Activated CD8-positive, alpha-beta T cell treated with anti-CD3 and anti-CD28 coated beads for 36 hours (primary cell): ENCODE measurements around the gene RBM47. TPM values are rescaled to one million over a fixed set of nuclear protein-coding genes. Genes with fewer than 3 reads are reported as not detected.

ENCODE experiments used
- ATAC-seq: fragments of 200-7000 bp; cut with Tn5 transposase; one replicate; pipeline ENCODE4 v1.10.0; 2021; ENCODE audit warnings: mild to moderate bottlenecking, moderate library complexity
- CTCF ChIA-PET: fragments of 350-600 bp; sonication (Branson Sonifier 250); formaldehyde crosslinking; loops from one replicate; lab custom pipeline; 2021; ENCODE audit warnings: antibody characterized with exemption; lab: Charles Lee
- POLR2A ChIA-PET: fragments of 350-600 bp; sonication (Branson Sonifier 250); formaldehyde crosslinking; loops from one replicate; lab custom pipeline; 2021; ENCODE audit warnings: antibody characterized with exemption; lab: Charles Lee
- DNase-seq: peaks from one replicate; pipeline ENCODE4 v3.0.0-alpha.2; 2020
- H3K27ac Mint-ChIP-seq: one replicate; pipeline ENCODE4 v1.8.0; 2021; ENCODE audit warnings: mild to moderate bottlenecking, mixed read lengths
- H3K27me3 Mint-ChIP-seq: one replicate; pipeline ENCODE4 v1.8.0; 2021; ENCODE audit warnings: mixed read lengths
- H3K36me3 Mint-ChIP-seq: one replicate; pipeline ENCODE4 v1.8.0; 2021; ENCODE audit warnings: low read depth, mixed read lengths
- H3K4me1 Mint-ChIP-seq: one replicate; pipeline ENCODE4 v1.8.0; 2021; ENCODE audit warnings: low read depth, mixed read lengths
- H3K4me3 Mint-ChIP-seq: one replicate; pipeline ENCODE4 v1.8.0; 2021; ENCODE audit warnings: mild to moderate bottlenecking, moderate library complexity, mixed read lengths
- H3K9me3 Mint-ChIP-seq: one replicate; pipeline ENCODE4 v1.8.0; 2021; ENCODE audit warnings: mixed read lengths
- CTCF ChIP-seq: fragments of 200-600 bp; IDR thresholded peaks from one replicate; pipeline ENCODE4 v1.8.0; 2022; ENCODE audit warnings: antibody characterized with exemption, mild to moderate bottlenecking
- intact Hi-C: fragments of 100-400 bp; cut with micrococcal nuclease; formaldehyde crosslinking; loops from one replicate; pipeline ENCODE4 v1.10.0; 2022
- total RNA-seq, 2 experiments: library from RNA; stranded (reverse); gene quantifications; one replicate each; pipeline ENCODE4 v1.2.3, GENCODE V29; 2021

RBM47 gene
- total RNA-seq, 2 experiments from 2014 or later = 0.13 to 0.74 TPM

- TF ChIP-seq CTCF = no peak
- CTCF ChIA-PET = interaction anchor here (1.9 kb wide), 1 partner anchor 303 kb away, joined by 4 read pairs; no protein-coding TSS in a partner anchor
- Mint-ChIP-seq H3K4me3 (no peak overlapping the region), H3K4me1 (no peaks in the 10 kb centered on the region), H3K9me3 (no peaks in the 10 kb centered on the region), H3K36me3 (no peaks in the 10 kb centered on the region), H3K27me3 (no peaks in the 10 kb centered on the region), H3K27ac (no peak overlapping the region)
- POLR2A ChIA-PET = no interaction called here
- no peak for ATAC-seq
- intact Hi-C loops = no loop called here
- DNase-seq = no peak
These were observed 35.1 kb downstream of the RBM47 start for GRCh38 chr4:40594261-40595178.

DNA sequence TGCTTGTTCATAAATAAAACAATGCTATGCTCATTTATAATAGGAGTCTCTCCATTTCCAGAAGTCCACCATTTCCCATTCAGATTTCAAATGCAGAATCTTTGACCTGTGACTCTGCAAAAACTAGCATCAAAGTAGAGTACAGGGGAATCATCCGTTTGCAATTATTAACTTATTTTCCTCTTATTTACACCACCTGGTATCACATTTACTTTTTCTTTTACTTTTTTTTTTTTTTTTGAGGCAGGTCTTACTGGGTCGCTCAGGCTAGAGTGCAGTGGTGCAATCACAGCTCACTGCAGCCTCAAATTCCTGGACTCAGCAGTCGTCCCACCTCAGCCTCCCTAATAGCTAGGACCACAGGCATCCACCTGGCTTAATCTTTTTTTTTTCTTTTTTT lies 37.6 kb downstream of the RBM47 start:
- intact Hi-C loops = no loop called here
- no peak overlapping the region for H3K4me3 Mint-ChIP-seq
- CTCF ChIA-PET = no interaction called here

GRCh38 chr4:40587826-40588225 lies 41.8 kb downstream of the RBM47 start:
- Mint-ChIP-seq H3K4me1 (no peaks in the 10 kb centered on the region), H3K36me3 (no peaks in the 10 kb centered on the region), H3K9me3 (no peaks in the 10 kb centered on the region), H3K4me3 (no peak overlapping the region), H3K27ac (no peak overlapping the region), H3K27me3 (no peaks in the 10 kb centered on the region)
- ATAC-seq (no peak), DNase-seq (no peak)
- intact Hi-C loops = no loop called here
- CTCF ChIA-PET = no interaction called here
- no peak for TF ChIP-seq CTCF
- POLR2A ChIA-PET = no interaction called here

More for the DNA sequence above, 37.6 kb downstream of the RBM47 start:
- no peak for DNase-seq
- H3K9me3 Mint-ChIP-seq = no peaks in the 10 kb centered on the region
- no peaks in the 10 kb centered on the region for H3K4me1 Mint-ChIP-seq
- POLR2A ChIA-PET = no interaction called here
- no peak for ATAC-seq
- TF ChIP-seq CTCF = no peak
- H3K36me3 Mint-ChIP-seq = no peaks in the 10 kb centered on the region
- no peak overlapping the region for H3K27ac Mint-ChIP-seq
- no peaks in the 10 kb centered on the region for H3K27me3 Mint-ChIP-seq

- ATAC-seq (no peak), DNase-seq (no peak)
- ChIA-PET CTCF (no interaction called here), POLR2A (no interaction called here)
- H3K4me3 Mint-ChIP-seq = no peak overlapping the region
- TF ChIP-seq CTCF = no peak
- H3K9me3 Mint-ChIP-seq = no peaks in the 10 kb centered on the region
- no peaks in the 10 kb centered on the region for H3K4me1 Mint-ChIP-seq
- H3K27ac Mint-ChIP-seq = no peak overlapping the region
- no peaks in the 10 kb centered on the region for H3K36me3 Mint-ChIP-seq
- no peaks in the 10 kb centered on the region for H3K27me3 Mint-ChIP-seq
- intact Hi-C loops = no loop called here
These were observed 42.3 kb downstream of the RBM47 start for GRCh38 chr4:40587351-40587750.

- no peak for ATAC-seq
- no peaks in the 10 kb centered on the region for H3K27me3 Mint-ChIP-seq
- H3K4me1 Mint-ChIP-seq = no peaks in the 10 kb centered on the region
- H3K36me3 Mint-ChIP-seq = no peaks in the 10 kb centered on the region
- no peak for TF ChIP-seq CTCF
- DNase-seq = no peak
- ChIA-PET POLR2A (no interaction called here), CTCF (no interaction called here)
- no peaks in the 10 kb centered on the region for H3K9me3 Mint-ChIP-seq
- H3K4me3 Mint-ChIP-seq = no peak overlapping the region
- intact Hi-C loops = no loop called here
- H3K27ac Mint-ChIP-seq = no peak overlapping the region
These were observed 42.9 kb downstream of the RBM47 start for GRCh38 chr4:40586729-40587128.
